Endodermal cell (in vitro differentiated cells): ENCODE data around the gene STX4. TPM values are rescaled to one million over a fixed set of nuclear protein-coding genes. Genes with fewer than 3 reads are reported as not detected.

Source experiments
- DNase-seq: peaks from one replicate; pipeline ENCODE4 v3.0.0-alpha.2; 2017
- H3K27ac ChIP-seq: 2 replicates; pipeline ENCODE4 v1.5.1; 2013; ENCODE audit warnings: mild to moderate bottlenecking, low read depth, low read length, moderate library complexity
- H3K27me3 ChIP-seq: 2 replicates; pipeline ENCODE4 v1.6.1; 2013; ENCODE audit warnings: mild to moderate bottlenecking, low read length, moderate library complexity; ENCODE audit not compliant: insufficient read depth, control insufficient read depth, poor library complexity, severe bottlenecking
- H3K36me3 ChIP-seq: 2 replicates; pipeline ENCODE4 v1.7.0; 2013; ENCODE audit warnings: mild to moderate bottlenecking, low read length, moderate library complexity; ENCODE audit not compliant: control insufficient read depth, insufficient read depth
- H3K4me1 ChIP-seq: one replicate; pipeline ENCODE4 v1.7.0; 2013; ENCODE audit warnings: low read length; ENCODE audit not compliant: control insufficient read depth, insufficient read depth
- H3K4me3 ChIP-seq: 2 replicates; pipeline ENCODE4 v1.5.1; 2013; ENCODE audit warnings: mild to moderate bottlenecking, low read length, moderate library complexity
- H3K9ac ChIP-seq: 2 replicates; pipeline ENCODE4 v1.6.1; 2013; ENCODE audit warnings: mild to moderate bottlenecking, low read length, moderate library complexity; ENCODE audit not compliant: poor library complexity, severe bottlenecking; ENCODE audit errors: extremely low read depth
- H3K9me3 ChIP-seq: 2 replicates; pipeline ENCODE4 v1.6.1; 2013; ENCODE audit warnings: mild to moderate bottlenecking, low read length, moderate library complexity; ENCODE audit not compliant: control insufficient read depth
- H3K27ac Mint-ChIP-seq: 2 replicates; pipeline ENCODE4 v1.8.0; 2020; ENCODE audit warnings: mixed read lengths
- H3K27me3 Mint-ChIP-seq: 2 replicates; pipeline ENCODE4 v1.8.0; 2021; ENCODE audit warnings: mild to moderate bottlenecking, mixed read lengths; ENCODE audit not compliant: insufficient read depth
- H3K36me3 Mint-ChIP-seq: 2 replicates; pipeline ENCODE4 v1.8.0; 2020; ENCODE audit warnings: low read depth, mixed read lengths
- H3K4me1 Mint-ChIP-seq: 2 replicates; pipeline ENCODE4 v1.8.0; 2020; ENCODE audit warnings: mixed read lengths
- H3K4me3 Mint-ChIP-seq: 2 replicates; pipeline ENCODE4 v1.8.0; 2020; ENCODE audit warnings: mild to moderate bottlenecking, moderate library complexity, mixed read lengths
- H3K9me3 Mint-ChIP-seq: 2 replicates; pipeline ENCODE4 v1.8.0; 2020; ENCODE audit warnings: mild to moderate bottlenecking, mixed read lengths
- WGBS, 2 experiments: methylation state at CpG; one replicate each; pipeline versions ENCODE4 v1.1.5 to v1.1.7; 2013; ENCODE audit warnings: missing lambda C conversion rate in 2 of 2, mixed read lengths in 1 of 2; ENCODE audit not compliant: insufficient coverage in 1 of 2, insufficient read length in 1 of 2; 5-methylcytosine and 5-hydroxymethylcytosine counted together
- total RNA-seq, 2 donors: library from RNA; stranded (reverse); fragmentation: NEBNext Ultra II Directional in 1 of 2; extraction: Animal tissue kit (Norgen Biotek cat#: 25700) in 1 of 2; gene quantifications; 2 replicates in 1 of 2; 3 replicates in 1 of 2; pipeline ENCODE4 v1.2.1, GENCODE V29; 2021
- TF ChIP-seq, protein P1 (sequence below): fragments of 200-600 bp; sonication (generic); conservative IDR thresholded peaks from 2 replicates; pipeline ENCODE4 v1.5.0; 2021; ENCODE audit warnings: antibody characterized with exemption, mild to moderate bottlenecking

STX4 gene
- total RNA-seq, 2 donors from 2014 or later = 34.4 to 37.6 TPM

DNA sequence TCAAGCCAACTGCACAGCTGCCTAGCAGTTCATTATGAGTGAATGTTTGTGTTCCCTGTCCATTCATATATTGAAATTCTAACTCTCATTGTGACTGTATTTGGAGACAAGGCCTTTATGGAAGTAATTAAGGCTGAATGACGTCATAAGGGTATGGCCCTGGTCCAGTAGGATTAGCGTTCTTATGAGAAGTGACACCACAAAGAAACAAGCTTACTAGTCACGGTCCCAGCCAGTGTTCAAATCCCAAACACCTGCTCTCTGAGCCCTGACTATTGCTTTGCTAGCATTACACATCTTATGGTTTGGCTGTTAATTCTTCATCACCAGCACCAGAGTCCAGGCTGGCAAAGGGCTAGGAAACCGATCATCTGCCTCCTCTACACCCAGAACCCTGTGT lies 38.5 kb downstream of the STX4 start:
- no peak for DNase-seq
- H3K4me3 Mint-ChIP-seq = peak overlapping the region; percentile 90
- H3K27ac Mint-ChIP-seq = peak overlapping the region; percentile 95
- no peaks in the 10 kb centered on the region for H3K9me3 ChIP-seq
- peaks cover 6% of the 10 kb centered on the region for H3K27me3 ChIP-seq
- no peak overlapping the region for H3K27ac ChIP-seq
- no peaks in the 10 kb centered on the region for H3K4me1 ChIP-seq
- 83 to 93% methylated on average over 3 to 4 of the region's 4 CpGs for WGBS, 2 experiments
- H3K36me3 ChIP-seq = peaks cover 7% of the 10 kb centered on the region
- H3K9me3 Mint-ChIP-seq = no peaks in the 10 kb centered on the region
- TF ChIP-seq, protein P1, sequence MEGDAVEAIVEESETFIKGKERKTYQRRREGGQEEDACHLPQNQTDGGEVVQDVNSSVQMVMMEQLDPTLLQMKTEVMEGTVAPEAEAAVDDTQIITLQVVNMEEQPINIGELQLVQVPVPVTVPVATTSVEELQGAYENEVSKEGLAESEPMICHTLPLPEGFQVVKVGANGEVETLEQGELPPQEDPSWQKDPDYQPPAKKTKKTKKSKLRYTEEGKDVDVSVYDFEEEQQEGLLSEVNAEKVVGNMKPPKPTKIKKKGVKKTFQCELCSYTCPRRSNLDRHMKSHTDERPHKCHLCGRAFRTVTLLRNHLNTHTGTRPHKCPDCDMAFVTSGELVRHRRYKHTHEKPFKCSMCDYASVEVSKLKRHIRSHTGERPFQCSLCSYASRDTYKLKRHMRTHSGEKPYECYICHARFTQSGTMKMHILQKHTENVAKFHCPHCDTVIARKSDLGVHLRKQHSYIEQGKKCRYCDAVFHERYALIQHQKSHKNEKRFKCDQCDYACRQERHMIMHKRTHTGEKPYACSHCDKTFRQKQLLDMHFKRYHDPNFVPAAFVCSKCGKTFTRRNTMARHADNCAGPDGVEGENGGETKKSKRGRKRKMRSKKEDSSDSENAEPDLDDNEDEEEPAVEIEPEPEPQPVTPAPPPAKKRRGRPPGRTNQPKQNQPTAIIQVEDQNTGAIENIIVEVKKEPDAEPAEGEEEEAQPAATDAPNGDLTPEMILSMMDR = no peak
- peaks cover 7% of the 10 kb centered on the region for H3K36me3 Mint-ChIP-seq
- peaks cover 17% of the 10 kb centered on the region for H3K4me1 Mint-ChIP-seq
- H3K4me3 ChIP-seq = peak overlapping the region; percentile 94
- no peaks in the 10 kb centered on the region for H3K27me3 Mint-ChIP-seq
- H3K9ac ChIP-seq = peak overlapping the region; percentile 93

DNA sequence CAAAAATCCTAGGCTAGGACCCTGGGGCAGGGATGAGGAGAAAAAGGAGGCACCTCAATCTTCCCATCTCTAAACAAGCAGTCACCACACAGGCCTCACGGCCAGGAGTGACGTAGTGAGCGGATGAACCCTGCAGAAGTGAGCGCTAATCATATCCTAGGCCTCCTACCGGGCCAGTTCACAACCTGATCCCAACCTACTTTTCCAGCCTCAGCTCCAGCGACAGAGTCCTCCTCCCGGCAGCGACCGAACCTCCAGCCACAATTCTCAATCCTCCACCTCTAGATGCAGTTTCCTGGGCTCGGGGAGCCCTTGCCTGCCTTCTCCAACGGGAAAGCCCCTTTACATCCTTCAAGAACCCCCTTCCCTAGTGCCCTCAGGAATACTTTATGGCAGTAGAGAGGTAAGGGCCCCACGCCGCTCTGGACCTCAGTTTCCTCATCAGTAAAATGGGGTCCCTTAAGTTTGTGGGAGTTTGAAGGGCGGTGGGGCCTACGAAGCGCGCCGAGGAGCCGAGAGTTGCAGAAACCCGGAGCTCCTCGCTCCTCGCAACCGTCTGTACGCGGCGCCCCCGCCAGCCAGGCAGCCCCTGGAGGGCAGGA lies 39.3 kb downstream of the STX4 start:
- H3K9me3 ChIP-seq = no peaks in the 10 kb centered on the region
- H3K27me3 Mint-ChIP-seq = no peaks in the 10 kb centered on the region
- H3K36me3 ChIP-seq = peaks cover 14% of the 10 kb centered on the region
- TF ChIP-seq, protein P1 = no peak
- 0 to 1% methylated on average over 12 to 27 of the region's 27 CpGs for WGBS, 2 experiments
- no peaks in the 10 kb centered on the region for H3K9me3 Mint-ChIP-seq
- no peaks in the 10 kb centered on the region for H3K4me1 ChIP-seq
- H3K27ac Mint-ChIP-seq = peak overlapping the region; percentile 95
- peak; percentile 63 for DNase-seq
- H3K27ac ChIP-seq = peak overlapping the region; percentile 87
- peak overlapping the region; percentile 94 for H3K4me3 ChIP-seq
- peaks cover 17% of the 10 kb centered on the region for H3K4me1 Mint-ChIP-seq
- H3K4me3 Mint-ChIP-seq = peak overlapping the region; percentile 90
- H3K27me3 ChIP-seq = no peaks in the 10 kb centered on the region
- peak overlapping the region; percentile 93 for H3K9ac ChIP-seq
- peaks cover 12% of the 10 kb centered on the region for H3K36me3 Mint-ChIP-seq

DNA sequence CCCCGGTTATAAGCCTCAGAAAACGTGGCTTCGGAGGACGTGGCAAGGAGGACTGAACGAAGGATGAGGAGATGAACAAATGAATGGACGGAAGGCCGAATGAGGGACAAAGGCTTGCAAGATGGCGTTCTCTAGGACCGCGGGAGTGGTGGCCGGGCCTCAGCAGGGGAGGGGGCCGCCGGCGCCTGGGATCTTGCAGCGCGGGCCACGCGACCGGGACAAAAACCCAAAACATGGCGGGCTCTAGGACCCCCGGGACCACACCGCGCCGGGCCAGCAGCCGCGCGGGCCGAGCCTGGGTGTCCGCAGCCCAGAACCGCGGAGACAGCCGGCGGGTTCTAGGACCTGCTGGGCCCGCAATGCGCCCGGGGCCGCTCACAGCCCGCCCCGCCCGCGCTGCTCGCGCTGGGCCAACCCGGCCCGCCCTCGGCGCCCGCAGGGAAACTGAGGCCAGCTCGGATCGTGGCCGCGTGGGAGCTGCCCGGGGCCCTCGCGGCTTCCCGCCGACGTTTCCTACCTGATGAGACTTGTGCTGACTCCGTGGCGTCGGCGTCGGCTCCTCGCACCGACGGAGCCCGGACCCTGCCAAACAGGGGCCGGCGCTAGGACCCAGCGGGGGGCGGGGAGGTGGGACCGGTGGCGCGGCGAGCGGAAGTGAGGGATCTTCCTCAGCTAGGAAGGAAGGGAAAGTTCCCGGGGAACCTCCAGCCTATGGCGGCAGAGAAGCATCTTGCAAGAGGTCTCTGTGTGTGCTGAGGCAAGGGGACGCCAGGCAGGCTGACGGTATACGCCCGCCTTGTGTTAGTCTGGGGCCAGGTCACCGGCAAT lies 40.0 kb downstream of the STX4 start:
- TF ChIP-seq, protein P1 = no peak
- 0% methylated on average over 27 to 83 of the region's 83 CpGs for WGBS, 2 experiments
- no peaks in the 10 kb centered on the region for H3K27me3 ChIP-seq
- no peaks in the 10 kb centered on the region for H3K9me3 Mint-ChIP-seq
- peak overlapping the region; percentile 90 for H3K4me3 Mint-ChIP-seq
- H3K27me3 Mint-ChIP-seq = no peaks in the 10 kb centered on the region
- peaks cover 17% of the 10 kb centered on the region for H3K4me1 Mint-ChIP-seq
- no peaks in the 10 kb centered on the region for H3K9me3 ChIP-seq
- peak overlapping the region; percentile 94 for H3K4me3 ChIP-seq
- no peaks in the 10 kb centered on the region for H3K4me1 ChIP-seq
- peak; percentile 98 for DNase-seq
- peaks cover 22% of the 10 kb centered on the region for H3K36me3 ChIP-seq
- peak overlapping the region; percentile 87 for H3K27ac ChIP-seq
- H3K36me3 Mint-ChIP-seq = peaks cover 17% of the 10 kb centered on the region
- H3K9ac ChIP-seq = peak overlapping the region; percentile 93
- peak overlapping the region; percentile 98 for H3K27ac Mint-ChIP-seq
